Prostate gland (tissue), 2 donors: Measurements from ENCODE around the gene PC.

ENCODE experiments used
- CTCF ChIP-seq, 4 experiments: fragments of 200-600 bp in 2 of 4; fragments of 450-650 bp in 2 of 4; sonication (generic) in 2 of 4; IDR thresholded peaks; 1 replicate in 3 of 4; 2 replicates in 1 of 4; pipeline ENCODE4 v1.5.1; 2016 to 2019; ENCODE audit warnings: antibody characterized with exemption in 4 of 4, mild to moderate bottlenecking in 2 of 4, moderate library complexity in 2 of 4
- POLR2AphosphoS5 ChIP-seq: sonication (generic); formaldehyde crosslinking; IDR thresholded peaks from one replicate; pipeline ENCODE4 v1.6.1; 2017; ENCODE audit warnings: antibody characterized with exemption

DNA sequence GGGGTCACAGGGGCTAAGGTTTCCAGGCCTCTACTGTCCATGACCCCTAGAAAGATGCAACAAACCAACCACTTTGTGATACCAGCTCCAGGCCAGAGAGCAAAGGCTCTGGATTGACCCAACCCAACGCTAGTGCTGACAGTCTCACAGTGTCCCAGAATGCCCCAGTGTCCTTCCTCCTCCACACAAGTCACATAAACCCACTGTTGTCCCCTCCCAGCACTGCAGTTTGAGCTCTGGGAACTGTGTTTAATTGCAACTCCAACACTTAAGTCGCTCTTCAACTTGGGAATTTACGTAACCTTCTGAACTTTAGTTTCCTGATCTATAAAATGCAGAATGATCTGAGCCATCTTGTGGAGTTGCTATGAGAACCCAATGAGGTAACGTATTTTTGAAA is 47.5 kb downstream of the PC start:
- TF ChIP-seq CTCF (IDR thresholded peaks at IDR 0.05) (no peak), POLR2AphosphoS5 (no peak)
